HepG2 (cell line): ENCODE results near the gene DAG1. TPM values are rescaled to one million over a fixed set of nuclear protein-coding genes. Genes with fewer than 3 reads are reported as not detected.

Experiments
- CHD2 ChIP-seq: IDR thresholded peaks from 2 replicates; pipeline ENCODE4 v1.6.1; 2011; ENCODE audit warnings: low read depth, low read length, improper control_type of control experiment
- DMAP1 ChIP-seq: IDR thresholded peaks from 2 replicates; pipeline ENCODE4 v1.6.1; 2016
- ISX ChIP-seq: sonication (generic); formaldehyde crosslinking; conservative IDR thresholded peaks from 2 replicates; pipeline ENCODE4 v1.5.0; 2020; ENCODE audit warnings: missing genetic modification reagents
- NCOA2 ChIP-seq: sonication (generic); formaldehyde crosslinking; IDR thresholded peaks from 2 replicates; pipeline ENCODE4 v1.8.0; 2022; ENCODE audit warnings: inconsistent platforms
- NR2F2 ChIP-seq: IDR thresholded peaks from 2 replicates; pipeline ENCODE4 v1.6.1; 2012; ENCODE audit warnings: low read depth, inconsistent platforms, borderline replicate concordance
- PATZ1 ChIP-seq: sonication (generic); formaldehyde crosslinking; IDR thresholded peaks from 2 replicates; pipeline ENCODE4 v1.4.0; 2020; ENCODE audit warnings: missing genetic modification reagents
- PAX8 ChIP-seq: sonication (generic); formaldehyde crosslinking; IDR thresholded peaks from 2 replicates; pipeline ENCODE4 v1.8.0; 2022; ENCODE audit warnings: mild to moderate bottlenecking, missing genetic modification reagents, borderline replicate concordance
- POGZ ChIP-seq: sonication (generic); formaldehyde crosslinking; IDR thresholded peaks from 2 replicates; pipeline ENCODE4 v1.4.0; 2020; ENCODE audit warnings: mild to moderate bottlenecking, missing genetic modification reagents
- SMAD9 ChIP-seq: sonication (generic); formaldehyde crosslinking; IDR thresholded peaks from 2 replicates; pipeline ENCODE4 v1.5.1; 2020; ENCODE audit warnings: mild to moderate bottlenecking, missing genetic modification reagents
- SRSF4 ChIP-seq: fragments of 200-400 bp; formaldehyde crosslinking; IDR thresholded peaks from one replicate; pipeline ENCODE4 v1.6.1; 2018; ENCODE audit warnings: mild to moderate bottlenecking, low read depth, low read length, moderate library complexity; ENCODE audit not compliant: poor library complexity, severe bottlenecking
- TP53 ChIP-seq: sonication (generic); formaldehyde crosslinking; conservative IDR thresholded peaks from 2 replicates; pipeline ENCODE4 v1.4.0; 2020; ENCODE audit warnings: missing genetic modification reagents
- ZNF33A ChIP-seq: sonication (generic); formaldehyde crosslinking; IDR thresholded peaks from 2 replicates; pipeline ENCODE4 v1.5.1; 2020; ENCODE audit warnings: missing genetic modification reagents, mild to moderate bottlenecking, moderate library complexity, borderline replicate concordance
- ZNF644 ChIP-seq: IDR thresholded peaks from 2 replicates; pipeline ENCODE4 v1.6.1; 2016; ENCODE audit warnings: low read depth
- ZNF660 ChIP-seq: sonication (generic); formaldehyde crosslinking; IDR thresholded peaks from 2 replicates; pipeline ENCODE4 v1.5.1; 2020; ENCODE audit warnings: mild to moderate bottlenecking, low read depth, missing genetic modification reagents, borderline replicate concordance
- ZNF790 ChIP-seq: sonication (generic); formaldehyde crosslinking; IDR thresholded peaks from 2 replicates; pipeline ENCODE4 v1.8.0; 2022; ENCODE audit warnings: missing genetic modification reagents, mild to moderate bottlenecking, borderline replicate concordance
- polyA plus RNA-seq, 8 experiments: library from polyadenylated mRNA; depleted of rRNA in 3 of 8; stranded (reverse) in 7 of 8; unstranded in 1 of 8; fragments of >200 nt; fragmentation: Illumina TruSeq in 4 of 8; extraction: Trizol in 4 of 8; gene quantifications; 2 replicates each; pipeline versions ENCODE4 v1.2.1 to v1.2.3, GENCODE V29; 2011 to 2016; ENCODE audit warnings: low read depth in 4 of 8, missing spikeins in 1 of 8, mixed read lengths in 1 of 8; ENCODE audit not compliant: insufficient read depth in 1 of 8
- total RNA-seq, 5 experiments: library from RNA; depleted of rRNA; stranded (reverse); fragments of >200 nt; fragmentation: Illumina TruSeq; extraction: Trizol; gene quantifications; 2 replicates each; pipeline ENCODE4 v1.2.3, GENCODE V29; 2016; ENCODE audit warnings: low read depth in 1 of 5
- TF ChIP-seq, protein P1 (sequence below): sonication (generic); formaldehyde crosslinking; conservative IDR thresholded peaks from 2 replicates; pipeline ENCODE4 v1.4.0; 2020; ENCODE audit warnings: missing genetic modification reagents
- TF ChIP-seq, protein P2 (sequence below): sonication (generic); formaldehyde crosslinking; IDR thresholded peaks from 2 replicates; pipeline ENCODE4 v1.5.0; 2020; ENCODE audit warnings: mild to moderate bottlenecking, missing genetic modification reagents
- TF ChIP-seq, protein P3 (sequence below): sonication (generic); formaldehyde crosslinking; IDR thresholded peaks from 2 replicates; pipeline ENCODE4 v1.8.1; 2023; ENCODE audit warnings: mild to moderate bottlenecking, missing genetic modification reagents
- TF ChIP-seq, protein P4 (sequence below): sonication (generic); formaldehyde crosslinking; IDR thresholded peaks from 2 replicates; pipeline ENCODE4 v1.5.0; 2020; ENCODE audit warnings: mild to moderate bottlenecking, missing genetic modification reagents

DAG1 gene
- total and polyA plus RNA-seq, 2 of the 13 experiments (the other 11 are each of a cell fraction or from before 2014, with no cell fraction given), result 47.3 to 50.4 TPM

- TF ChIP-seq, protein P1, sequence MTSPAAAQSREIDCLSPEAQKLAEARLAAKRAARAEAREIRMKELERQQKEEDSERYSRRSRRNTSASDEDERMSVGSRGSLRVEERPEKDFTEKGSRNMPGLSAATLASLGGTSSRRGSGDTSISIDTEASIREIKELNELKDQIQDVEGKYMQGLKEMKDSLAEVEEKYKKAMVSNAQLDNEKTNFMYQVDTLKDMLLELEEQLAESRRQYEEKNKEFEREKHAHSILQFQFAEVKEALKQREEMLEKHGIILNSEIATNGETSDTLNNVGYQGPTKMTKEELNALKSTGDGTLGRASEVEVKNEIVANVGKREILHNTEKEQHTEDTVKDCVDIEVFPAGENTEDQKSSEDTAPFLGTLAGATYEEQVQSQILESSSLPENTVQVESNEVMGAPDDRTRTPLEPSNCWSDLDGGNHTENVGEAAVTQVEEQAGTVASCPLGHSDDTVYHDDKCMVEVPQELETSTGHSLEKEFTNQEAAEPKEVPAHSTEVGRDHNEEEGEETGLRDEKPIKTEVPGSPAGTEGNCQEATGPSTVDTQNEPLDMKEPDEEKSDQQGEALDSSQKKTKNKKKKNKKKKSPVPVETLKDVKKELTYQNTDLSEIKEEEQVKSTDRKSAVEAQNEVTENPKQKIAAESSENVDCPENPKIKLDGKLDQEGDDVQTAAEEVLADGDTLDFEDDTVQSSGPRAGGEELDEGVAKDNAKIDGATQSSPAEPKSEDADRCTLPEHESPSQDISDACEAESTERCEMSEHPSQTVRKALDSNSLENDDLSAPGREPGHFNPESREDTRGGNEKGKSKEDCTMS (CRISPR knock-in tag), result no peak
- TF ChIP-seq ZNF644 (no peak), ZNF790 (CRISPR knock-in tag) (peak; percentile 27; the same call in 1 of the 2 replicates), PAX8 (no peak), SRSF4 (no peak), ZNF33A (no peak), NR2F2 (peak; percentile 21; the same call in 1 of the 2 replicates), TP53 (CRISPR knock-in tag) (no peak; the same call in 1 of the 2 replicates), SMAD9 (CRISPR knock-in tag) (no peak), ISX (no peak), PATZ1 (CRISPR knock-in tag) (no peak; the same call in 1 of the 2 replicates), POGZ (CRISPR knock-in tag) (peak; percentile 54; the same call in 1 of the 2 replicates), ZNF660 (CRISPR knock-in tag) (no peak), CHD2 (no peak), NCOA2 (CRISPR knock-in tag) (no peak), DMAP1 (no peak)
- TF ChIP-seq, protein P2, sequence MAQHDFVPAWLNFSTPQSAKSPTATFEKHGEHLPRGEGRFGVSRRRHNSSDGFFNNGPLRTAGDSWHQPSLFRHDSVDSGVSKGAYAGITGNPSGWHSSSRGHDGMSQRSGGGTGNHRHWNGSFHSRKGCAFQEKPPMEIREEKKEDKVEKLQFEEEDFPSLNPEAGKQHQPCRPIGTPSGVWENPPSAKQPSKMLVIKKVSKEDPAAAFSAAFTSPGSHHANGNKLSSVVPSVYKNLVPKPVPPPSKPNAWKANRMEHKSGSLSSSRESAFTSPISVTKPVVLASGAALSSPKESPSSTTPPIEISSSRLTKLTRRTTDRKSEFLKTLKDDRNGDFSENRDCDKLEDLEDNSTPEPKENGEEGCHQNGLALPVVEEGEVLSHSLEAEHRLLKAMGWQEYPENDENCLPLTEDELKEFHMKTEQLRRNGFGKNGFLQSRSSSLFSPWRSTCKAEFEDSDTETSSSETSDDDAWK (CRISPR knock-in tag), result no peak
- TF ChIP-seq, protein P3, sequence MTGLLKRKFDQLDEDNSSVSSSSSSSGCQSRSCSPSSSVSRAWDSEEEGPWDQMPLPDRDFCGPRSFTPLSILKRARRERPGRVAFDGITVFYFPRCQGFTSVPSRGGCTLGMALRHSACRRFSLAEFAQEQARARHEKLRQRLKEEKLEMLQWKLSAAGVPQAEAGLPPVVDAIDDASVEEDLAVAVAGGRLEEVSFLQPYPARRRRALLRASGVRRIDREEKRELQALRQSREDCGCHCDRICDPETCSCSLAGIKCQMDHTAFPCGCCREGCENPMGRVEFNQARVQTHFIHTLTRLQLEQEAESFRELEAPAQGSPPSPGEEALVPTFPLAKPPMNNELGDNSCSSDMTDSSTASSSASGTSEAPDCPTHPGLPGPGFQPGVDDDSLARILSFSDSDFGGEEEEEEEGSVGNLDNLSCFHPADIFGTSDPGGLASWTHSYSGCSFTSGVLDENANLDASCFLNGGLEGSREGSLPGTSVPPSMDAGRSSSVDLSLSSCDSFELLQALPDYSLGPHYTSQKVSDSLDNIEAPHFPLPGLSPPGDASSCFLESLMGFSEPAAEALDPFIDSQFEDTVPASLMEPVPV (CRISPR knock-in tag), result peak; percentile 46
- TF ChIP-seq, protein P4, sequence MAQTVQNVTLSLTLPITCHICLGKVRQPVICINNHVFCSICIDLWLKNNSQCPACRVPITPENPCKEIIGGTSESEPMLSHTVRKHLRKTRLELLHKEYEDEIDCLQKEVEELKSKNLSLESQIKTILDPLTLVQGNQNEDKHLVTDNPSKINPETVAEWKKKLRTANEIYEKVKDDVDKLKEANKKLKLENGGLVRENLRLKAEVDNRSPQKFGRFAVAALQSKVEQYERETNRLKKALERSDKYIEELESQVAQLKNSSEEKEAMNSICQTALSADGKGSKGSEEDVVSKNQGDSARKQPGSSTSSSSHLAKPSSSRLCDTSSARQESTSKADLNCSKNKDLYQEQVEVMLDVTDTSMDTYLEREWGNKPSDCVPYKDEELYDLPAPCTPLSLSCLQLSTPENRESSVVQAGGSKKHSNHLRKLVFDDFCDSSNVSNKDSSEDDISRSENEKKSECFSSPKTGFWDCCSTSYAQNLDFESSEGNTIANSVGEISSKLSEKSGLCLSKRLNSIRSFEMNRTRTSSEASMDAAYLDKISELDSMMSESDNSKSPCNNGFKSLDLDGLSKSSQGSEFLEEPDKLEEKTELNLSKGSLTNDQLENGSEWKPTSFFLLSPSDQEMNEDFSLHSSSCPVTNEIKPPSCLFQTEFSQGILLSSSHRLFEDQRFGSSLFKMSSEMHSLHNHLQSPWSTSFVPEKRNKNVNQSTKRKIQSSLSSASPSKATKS (CRISPR knock-in tag), result no peak
Measured at GRCh38 chr3:49539659-49540560, 69.8 kb downstream of the DAG1 start (continued).
